T1000 (cell line): Measurements from ENCODE around the gene FAM50A.
"Not testable (repeated sequence)": the region's sequence is repeated elsewhere in the genome, so short reads cannot be mapped to it uniquely, and the experiment has no call there.

ENCODE experiments used
- DNase-seq: peaks from one replicate; lab custom pipeline; 2025; ENCODE audit warnings: mixed read lengths; lab: John Stamatoyannopoulos, UW

FAM50A gene

GRCh38 chrX:154443992-154444754 is at the start of gene FAM50A:
Gene FAM50A, plus strand, starts transcription at chrX:154444141. Its CDS starts 95 bp downstream, at chrX:154444236.
- peak; percentile 21 for DNase-seq

GRCh38 chrX:154396363-154396762 is 47.6 kb upstream of the FAM50A start:
- DNase-seq = not testable (repeated sequence)

GRCh38 chrX:154396973-154397887 is 46.7 kb upstream of the FAM50A start:
- DNase-seq = peak; percentile 18

GRCh38 chrX:154397888-154398667 is 45.9 kb upstream of the FAM50A start, which contains the start of gene RPL10:
Gene RPL10, plus strand, starts transcription at chrX:154398377. Its CDS starts 143 bp downstream, at chrX:154398520.
- DNase-seq = peak; percentile 87

GRCh38 chrX:154398668-154399526 is 45.0 kb upstream of the FAM50A start:
- no peak for DNase-seq

GRCh38 chrX:154399527-154400368 is 44.2 kb upstream of the FAM50A start:
- DNase-seq = no peak

- not testable (repeated sequence) for DNase-seq
Measured at GRCh38 chrX:154400369-154400817, 43.5 kb upstream of the FAM50A start.

- no peak for DNase-seq
Measured at GRCh38 chrX:154401045-154401799, 42.7 kb upstream of the FAM50A start.

- DNase-seq = no peak
Measured at GRCh38 chrX:154401918-154402621, 41.9 kb upstream of the FAM50A start.

- no peak for DNase-seq
Measured at GRCh38 chrX:154402622-154403127, 41.3 kb upstream of the FAM50A start.

GRCh38 chrX:154403192-154403591 is 40.7 kb upstream of the FAM50A start:
- DNase-seq = no peak

- no peak for DNase-seq
Measured at GRCh38 chrX:154403858-154404257, 40.1 kb upstream of the FAM50A start.

- no peak for DNase-seq
Measured at GRCh38 chrX:154404625-154405192, 39.2 kb upstream of the FAM50A start.

- DNase-seq = no peak
Measured at GRCh38 chrX:154408659-154409221, 35.2 kb upstream of the FAM50A start.

GRCh38 chrX:154409222-154409871 is 34.6 kb upstream of the FAM50A start, which contains the start of gene DNASE1L1:
Gene DNASE1L1, minus strand, starts transcription at chrX:154409254. Its CDS starts 3,686 bp downstream, at chrX:154405568.
- peak; percentile 62 for DNase-seq

GRCh38 chrX:154411981-154412340 is 32.0 kb upstream of the FAM50A start:
- no peak for DNase-seq

- DNase-seq = no peak
Measured at GRCh38 chrX:154412468-154412867, 31.5 kb upstream of the FAM50A start.
